Measurements from ENCODE around the gene SCN3B.
A peak's percentile ranks its signal among the peaks of the same experiment; 100 is the strongest.

The SCN3B gene

DNA sequence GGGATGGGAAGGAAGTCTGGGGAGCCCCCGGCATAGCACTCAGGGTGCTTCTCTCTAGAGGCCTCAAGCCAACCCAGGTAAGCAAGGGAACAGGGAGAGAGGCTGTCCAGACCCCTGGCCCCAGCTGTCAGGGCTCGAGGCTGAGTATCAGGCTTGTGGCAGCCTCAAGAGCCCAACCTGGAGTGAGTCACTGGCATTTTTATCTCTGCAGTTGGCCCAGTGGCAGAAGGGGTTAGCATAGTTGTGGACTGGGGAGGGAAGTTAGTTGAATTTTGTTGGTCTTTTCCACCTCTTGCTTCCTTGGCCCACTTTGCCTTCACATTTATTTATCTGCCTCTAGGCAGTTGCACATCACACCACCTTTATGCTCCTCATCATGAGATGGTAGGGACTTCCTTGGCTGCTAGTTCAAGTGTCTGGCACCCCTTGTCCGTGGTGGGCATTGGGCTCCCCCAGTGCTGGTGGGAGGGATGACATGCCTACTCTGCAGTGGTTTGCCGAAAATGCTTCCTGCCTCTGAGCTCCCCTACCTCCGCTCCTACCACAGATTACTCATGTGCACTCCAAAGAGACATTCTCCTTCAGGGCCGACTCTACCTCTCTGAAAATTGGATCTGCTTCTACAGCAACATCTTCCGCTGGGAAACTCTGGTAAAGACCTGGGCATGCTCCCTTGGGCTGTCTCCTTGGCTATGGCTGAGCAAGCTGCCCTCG is 60.1 kb downstream of the SCN3B start:
- no peak for DNase-seq

DNA sequence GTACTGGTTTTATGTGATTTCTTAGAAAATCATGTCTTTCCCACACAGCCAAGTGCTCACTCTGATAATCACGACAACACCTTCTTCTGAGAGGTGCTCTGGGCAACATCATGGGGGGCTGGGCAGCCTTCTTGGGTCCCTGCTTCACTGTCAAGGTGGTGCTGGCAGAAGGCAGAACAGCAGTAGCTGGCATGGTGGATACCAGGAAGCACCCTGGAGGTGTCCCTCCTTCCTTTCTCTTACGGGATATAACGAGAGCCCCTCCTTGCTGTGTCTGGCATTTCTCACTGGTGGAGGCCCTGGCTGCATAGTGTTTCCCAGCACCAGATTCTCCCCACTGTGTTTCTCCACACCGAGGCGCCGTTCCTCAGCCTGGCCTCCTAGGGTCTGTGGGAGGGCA is 60.9 kb downstream of the SCN3B start:
- DNase-seq, result no peak

DNA sequence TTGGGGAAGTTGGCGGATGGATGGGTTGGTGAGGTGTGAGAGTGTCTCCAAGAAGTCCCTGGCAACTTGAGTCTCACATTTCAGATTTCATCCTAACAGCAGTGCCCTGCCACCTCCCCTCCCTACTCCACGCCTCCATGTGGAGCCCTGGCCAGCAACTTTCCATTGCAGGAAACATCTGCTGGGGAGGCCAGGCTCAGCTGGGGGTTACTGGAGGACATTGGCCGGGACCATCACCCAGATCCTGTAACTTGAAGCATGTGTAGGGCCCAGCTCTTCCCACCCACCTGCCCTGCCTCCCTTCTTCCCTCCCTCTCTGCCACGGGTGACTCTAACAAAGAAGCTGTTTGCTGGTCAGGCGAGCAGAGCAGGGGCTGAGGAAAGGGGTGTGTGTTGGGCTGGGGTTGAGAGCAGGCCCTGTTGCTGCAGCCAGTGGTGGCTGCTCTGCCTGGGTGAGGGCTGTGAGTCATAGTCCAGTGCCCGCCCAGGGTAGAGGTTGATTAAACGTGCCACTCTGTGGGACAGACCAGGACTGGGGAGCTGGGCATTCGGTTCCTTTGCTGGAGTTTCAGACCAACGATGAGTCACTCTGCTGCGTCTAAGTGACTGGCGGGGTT is 64.0 kb downstream of the SCN3B start:
- no peak for DNase-seq

DNA sequence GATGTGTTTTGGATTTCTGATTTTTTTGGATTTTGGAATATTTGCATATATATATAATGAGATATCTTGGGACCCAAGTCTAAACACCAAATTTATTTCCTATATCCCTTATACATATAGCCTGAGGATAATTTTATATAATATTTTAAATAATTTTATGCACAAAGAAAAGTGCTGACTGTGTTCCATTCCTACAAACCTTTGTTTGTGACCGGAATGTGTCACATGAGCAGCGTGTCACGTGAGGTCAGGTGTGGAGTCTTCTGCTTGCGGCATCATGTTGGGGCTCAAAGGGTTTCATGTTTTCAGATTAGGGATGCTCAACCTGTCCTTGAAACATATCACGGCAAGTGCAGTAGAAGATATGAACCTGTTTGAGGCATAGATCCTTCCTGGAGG is 65.6 kb downstream of the SCN3B start:
- no peak for DNase-seq

DNA sequence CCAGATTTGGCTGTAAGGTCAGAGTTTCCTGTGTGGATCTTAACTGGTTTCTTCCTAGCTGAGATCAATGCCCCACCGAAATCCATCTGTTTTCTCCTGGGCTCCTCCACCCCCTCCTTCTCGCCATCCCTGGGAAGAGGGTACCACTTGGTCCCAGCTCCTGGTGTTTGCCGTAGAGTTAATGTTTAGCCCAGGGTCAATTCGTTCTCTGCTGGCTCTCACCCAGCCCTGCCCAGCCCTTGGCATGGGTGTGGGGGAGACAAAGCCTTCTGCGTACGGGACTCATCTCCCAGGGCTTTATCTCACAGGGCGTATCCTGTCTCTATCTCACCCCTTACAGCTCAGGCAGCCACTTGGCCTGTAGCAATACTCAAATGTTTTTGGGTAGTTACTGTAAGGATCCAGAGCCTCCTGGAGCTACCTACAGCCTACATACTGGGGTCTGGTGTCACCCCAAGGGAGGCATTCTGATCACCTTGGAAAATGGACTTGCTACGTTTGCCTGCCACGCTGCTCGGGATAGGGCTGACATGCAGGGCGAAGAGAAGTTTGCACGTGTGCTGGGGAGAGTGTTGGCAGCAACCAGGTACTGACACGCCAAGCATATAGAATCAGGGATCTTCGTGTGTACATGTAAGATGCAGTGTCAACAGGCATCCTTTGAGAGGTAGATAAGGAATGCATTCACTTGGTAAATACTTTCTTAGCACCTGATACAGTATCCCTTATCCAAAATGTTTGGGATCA is 66.1 kb downstream of the SCN3B start:
- DNase-seq, result no peak

DNA sequence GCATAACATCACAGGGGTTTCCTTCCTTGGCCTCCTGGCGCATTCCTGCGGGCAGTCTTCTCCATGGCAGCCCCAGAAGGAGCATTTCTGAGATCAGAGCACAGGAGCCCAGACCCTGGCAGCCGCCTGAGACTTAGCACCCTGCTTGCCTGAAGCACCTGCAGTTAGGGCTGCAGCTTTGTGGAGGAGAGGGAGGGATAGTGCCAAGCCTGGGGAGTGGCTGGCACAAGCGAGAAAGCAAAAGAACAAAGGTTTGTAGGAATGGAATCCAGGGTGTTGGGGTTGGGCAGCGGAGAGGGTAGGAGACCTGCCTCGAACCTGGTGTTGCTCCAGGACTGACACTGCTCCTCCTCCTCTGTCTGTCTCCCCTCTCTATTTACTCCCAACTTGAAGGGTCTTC is 66.9 kb downstream of the SCN3B start:
- DNase-seq, result no peak

DNA sequence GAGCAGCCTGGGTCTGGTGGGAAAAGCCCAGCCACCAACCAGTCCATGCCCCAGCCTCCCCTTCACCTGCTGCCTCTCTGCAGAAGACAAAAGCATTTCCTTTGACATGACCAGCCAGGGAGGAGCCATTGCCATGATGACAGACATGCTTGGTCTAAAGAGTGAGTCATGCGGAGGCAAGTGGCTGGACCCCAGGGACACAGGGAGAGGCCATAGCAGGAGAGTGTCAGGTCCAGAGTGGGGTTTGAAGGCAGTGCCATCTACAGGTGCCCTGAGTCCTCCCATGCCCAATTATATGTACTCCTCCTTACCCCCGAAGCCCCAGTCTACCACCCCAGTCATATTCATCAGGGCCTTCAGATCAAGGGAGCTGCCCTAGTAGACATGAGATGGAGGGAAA is 67.4 kb downstream of the SCN3B start:
- DNase-seq, result no peak

DNA sequence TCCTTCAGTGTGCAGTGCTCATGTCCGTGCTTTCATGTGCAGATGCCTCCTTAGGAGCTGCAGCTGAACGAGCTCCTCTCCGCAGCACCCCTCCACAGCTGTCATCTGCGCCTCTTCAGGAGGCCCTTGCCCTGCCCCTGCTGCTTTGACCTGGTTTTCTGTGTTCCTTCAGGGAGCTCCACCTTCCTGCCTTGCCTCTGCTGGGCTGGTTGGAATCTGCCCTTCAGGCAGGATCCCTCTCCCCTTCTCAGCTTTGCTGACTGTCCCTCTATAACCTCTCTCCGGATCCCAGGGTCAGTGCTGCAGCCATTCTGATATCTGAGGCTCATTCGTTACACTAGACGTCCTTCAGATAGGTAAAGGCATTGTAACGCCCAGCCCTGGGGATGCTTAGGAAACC is 67.9 kb downstream of the SCN3B start:
- no peak for DNase-seq

DNA sequence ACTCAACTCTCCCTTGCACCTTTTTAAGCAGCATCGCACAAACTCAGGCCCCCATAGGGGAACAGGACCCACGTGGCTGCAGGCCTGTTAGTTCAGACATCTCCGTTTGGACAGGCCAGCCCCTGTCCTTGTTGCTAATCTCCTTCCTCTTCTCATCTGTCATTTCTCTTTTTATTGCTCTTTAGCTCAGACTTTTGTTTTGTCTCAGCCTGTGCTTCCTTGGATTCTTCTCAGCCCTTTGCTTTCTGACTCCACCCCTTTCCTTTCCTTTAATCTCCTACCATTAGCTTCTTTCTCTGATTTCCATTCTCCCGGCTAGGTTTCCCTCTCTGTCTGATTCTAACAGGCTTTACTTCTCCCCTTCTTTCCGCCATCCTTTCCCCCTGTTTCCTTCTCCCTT is 68.7 kb downstream of the SCN3B start:
- no peak for DNase-seq

DNA sequence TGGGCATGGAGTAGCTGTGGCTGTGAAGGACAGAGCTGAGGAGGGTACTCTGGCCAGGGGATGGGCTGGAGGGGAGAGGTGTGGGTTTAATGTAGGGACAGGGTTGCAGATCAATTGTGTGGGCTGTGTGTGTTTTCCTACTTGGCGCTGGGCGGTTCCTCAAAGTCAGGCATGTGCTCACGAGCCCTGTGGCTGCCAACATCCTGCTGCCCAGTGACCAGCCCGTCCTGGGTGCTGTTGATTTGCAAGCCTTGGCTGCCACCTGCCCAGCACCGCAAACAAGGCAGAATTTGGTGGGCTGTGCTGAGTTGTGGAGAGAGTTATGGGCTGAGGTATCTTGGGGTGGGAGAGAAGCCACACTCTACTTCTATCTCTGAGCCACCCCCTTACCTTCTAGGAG is 69.2 kb downstream of the SCN3B start:
- DNase-seq, result no peak

DNA sequence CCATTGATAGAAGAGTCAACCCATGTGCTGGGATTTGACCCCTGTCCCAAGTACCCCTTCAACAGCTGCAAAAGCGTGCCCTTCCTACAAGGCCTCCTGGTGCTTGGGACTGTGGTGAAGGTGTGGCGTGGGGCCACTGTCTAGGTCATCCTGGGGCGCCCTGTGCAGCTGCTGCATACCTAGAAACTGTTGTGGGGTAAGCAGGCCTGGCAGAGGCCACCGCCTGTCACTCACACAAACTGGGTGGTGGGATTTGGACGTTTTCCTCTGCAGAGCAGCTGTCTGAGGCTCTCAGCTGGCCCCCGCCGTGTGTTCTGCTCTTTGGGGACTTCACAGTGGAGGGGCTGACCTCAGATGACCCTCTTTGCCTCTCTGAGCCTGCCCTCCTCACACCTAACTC is 69.7 kb downstream of the SCN3B start:
- DNase-seq, result no peak

DNA sequence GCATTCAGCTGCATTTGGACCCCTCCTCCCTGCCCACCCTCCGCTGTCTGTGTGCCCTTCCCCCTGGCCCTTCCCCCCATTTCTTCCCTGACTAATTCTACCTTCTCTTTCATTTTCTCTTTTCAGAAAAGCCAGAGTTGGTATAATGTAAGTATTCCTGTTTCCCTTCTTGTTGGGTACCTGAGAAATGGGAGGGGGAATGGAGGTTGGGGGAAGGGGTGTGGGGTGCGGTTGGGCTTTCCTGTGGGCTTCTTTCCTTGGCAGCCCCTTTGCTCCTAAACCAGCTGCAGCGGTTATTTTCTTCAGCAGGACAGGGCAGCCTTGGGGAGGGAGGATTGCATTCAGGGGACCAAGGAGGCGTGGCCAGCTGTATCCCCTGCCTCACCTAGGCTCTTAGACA is 70.2 kb downstream of the SCN3B start:
- no peak for DNase-seq

DNA sequence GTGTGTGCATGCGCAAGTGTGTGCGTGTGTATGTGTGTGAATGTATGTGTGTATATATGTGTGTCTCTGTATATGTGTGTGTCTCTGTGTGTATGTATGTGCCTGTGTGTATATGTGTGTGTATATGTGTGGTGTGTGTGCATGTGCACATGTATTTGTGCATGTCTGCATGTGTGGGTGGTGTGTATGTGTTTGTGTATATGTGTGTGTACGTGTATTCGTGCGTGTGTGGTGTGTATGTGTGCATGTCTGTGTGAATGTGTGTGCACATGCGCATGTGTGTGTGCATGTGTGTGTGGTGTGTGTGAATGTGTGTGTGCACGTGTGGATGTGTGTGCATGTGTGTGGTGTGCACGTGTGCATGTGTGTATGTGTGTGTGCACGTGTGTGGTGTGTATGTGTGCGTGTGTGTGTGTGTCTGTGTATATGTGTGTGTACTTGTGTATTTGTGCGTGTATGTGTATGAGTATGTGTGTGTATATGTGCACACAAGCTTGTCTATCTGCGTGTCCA is 71.4 kb downstream of the SCN3B start:
- DNase-seq, result no peak

DNA sequence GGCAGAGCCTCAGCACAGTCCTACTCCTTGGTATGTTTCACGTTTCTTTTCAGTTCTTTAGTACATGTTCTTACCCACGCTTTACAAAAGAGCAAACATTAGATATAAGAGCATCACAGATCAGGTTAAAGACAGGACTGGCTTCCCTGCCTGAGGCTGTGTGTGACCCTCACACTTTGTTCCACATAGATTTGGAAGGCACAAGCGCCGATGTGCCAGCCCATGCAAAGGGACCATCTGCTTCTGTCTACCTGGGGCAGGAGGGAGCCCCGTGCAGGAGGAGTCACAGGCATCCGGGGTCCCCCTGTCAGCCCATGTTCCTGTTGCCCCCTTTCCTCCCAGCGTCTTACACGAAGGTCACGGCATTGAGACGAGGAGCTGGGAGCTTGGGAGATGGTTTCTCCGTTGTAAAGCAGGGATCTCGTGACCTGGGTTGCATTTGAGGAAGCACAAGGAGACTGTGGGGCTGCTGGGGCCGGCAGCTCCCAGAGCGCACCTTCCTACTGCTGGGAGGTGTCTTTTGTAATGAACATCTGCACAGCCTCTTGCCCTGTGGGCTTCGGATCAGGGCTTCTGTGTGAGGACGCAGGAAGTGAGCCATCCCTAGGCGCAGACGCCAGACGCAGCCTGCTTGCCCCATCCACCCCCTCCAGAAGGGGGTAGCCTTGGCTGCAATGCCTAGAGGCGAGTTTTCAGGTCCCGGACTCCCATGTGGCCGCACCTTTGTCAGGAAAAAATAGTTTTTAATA is 72.6 kb downstream of the SCN3B start:
- DNase-seq, result no peak

DNA sequence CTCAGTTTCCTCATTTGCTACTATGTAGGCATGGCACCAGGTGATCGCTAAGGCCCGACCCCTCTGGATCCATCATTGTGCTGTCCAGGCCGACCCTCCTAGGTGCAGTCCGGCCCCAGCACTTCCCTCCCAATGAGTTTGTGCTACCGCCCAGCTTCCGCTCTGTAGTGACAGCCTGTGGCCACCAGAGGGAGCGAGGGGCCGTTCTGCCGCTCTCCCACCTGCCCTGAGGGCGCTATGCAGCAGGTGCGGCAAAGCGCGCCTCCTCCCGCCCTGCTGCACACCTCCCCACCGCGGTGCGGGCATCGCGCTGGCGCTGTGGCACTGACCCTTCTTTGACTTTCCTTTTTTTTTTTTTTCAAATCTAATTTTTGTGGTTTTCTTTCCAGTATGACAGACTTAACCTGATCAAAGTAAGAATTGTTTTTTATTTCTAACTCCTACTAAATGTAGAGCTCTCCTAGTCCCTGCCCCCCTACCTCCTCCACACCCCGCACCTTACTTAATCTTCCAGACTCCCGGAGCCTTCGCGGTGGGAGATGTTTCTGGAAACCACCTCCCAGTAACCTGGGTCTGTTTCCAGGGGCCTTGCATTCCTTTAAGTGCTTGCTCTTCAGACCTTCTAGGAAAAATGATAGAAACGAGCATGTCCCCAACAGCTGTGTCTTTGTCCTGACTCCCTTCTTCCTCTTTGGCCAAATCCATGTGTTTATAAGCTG is 73.7 kb downstream of the SCN3B start:
- peak; percentile 58 to 62 for DNase-seq

DNA sequence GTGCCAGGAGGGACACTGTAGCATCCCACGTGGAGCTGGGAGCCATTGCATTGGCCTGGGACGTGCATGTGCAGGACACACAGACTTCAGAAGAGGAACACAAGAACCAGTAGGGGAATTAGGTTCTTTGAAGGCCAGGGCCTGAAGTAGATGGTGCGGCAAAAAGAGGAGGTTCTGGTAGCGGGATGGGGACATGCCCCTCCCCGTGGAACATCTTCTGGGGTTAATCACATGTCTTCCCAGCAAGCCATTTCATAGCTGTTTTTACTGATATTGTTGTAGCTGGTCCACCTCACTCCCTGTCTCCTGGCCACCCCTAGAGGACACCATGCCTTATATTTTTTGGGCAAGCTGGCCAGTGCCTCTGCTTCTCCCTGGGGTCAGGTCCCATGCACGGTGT is 74.3 kb downstream of the SCN3B start:
- no peak for DNase-seq

DNA sequence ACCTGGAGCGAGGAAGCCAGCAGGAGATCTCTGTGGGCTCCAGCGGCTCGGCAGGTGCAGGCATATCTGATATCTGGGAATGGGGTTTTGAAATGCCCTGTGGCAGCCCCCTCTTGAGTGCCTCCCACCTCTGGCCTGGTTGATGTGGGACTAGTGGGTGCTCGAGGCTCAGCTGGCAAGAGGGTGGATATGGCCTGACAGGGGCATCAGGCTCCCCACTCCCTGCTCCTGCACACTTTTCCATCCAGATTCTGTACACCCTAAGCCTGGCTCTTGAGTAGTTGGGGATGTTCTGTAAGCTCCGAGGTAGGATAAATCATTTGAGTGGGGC is 75.0 kb downstream of the SCN3B start:
- DNase-seq, result no peak
